Measurements from ENCODE around the gene PDE7B.

PDE7B gene

DNA sequence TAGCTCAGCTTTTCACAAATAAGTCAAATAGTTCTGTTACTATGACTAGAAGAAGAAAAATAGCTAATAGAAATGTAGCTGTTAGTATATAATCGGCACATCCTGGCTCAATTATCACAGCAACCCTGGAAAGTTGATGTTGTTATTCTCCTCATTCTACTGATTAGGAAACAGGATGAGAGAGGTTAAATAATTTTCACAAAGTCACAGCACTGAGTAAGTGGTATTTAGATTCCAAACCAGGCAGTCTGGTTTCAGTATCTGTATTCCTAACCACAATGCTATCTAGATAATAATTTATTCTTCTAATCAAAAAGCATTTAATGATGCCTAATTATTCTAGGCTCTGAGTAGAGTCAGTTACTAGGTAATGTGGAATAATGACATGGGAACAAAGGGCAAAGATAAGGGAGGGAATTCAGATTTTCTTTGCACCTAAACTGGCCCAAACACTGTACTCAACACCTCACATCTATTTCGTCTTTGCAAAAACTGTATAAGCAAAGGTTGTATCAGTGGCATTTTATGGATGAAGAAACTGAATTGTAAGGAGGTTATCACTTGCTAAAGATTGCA lies 51.3 kb downstream of the PDE7B start:
- Histone ChIP-seq H3K4me3 (ENCODE audit: low read length) (no peak overlapping the region), H3K9me2 (replicated peaks; ENCODE audit: insufficient read depth, low read length) (no peaks in the 10 kb centered on the region), H3K4me1 (ENCODE audit: low read length) (no peaks in the 10 kb centered on the region), H3K9ac (ENCODE audit: low read length) (no peak overlapping the region), H3K9me3 (replicated peaks; ENCODE audit: insufficient read depth, low read length) (no peaks in the 10 kb centered on the region), H2AFZ (ENCODE audit: low read length) (no peak overlapping the region), H3K27ac (ENCODE audit: low read length) (no peak overlapping the region), H3K79me2 (ENCODE audit: low read length) (no peaks in the 10 kb centered on the region), H4K20me1 (ENCODE audit: insufficient read depth, low read length) (no peaks in the 10 kb centered on the region), H3K4me2 (ENCODE audit: low read depth, low read length) (no peak overlapping the region), H3F3A (ENCODE audit: insufficient read depth, low read length) (no peaks in the 10 kb centered on the region), H3K27me3 (replicated peaks; ENCODE audit: insufficient read depth, low read length) (no peaks in the 10 kb centered on the region), H3K36me3 (replicated peaks; ENCODE audit: insufficient read depth, low read length) (no peaks in the 10 kb centered on the region)
- TF ChIP-seq EZH2phosphoT487 (IDR thresholded peaks at IDR 0.05; ENCODE audit: low read length), result no peak
- TF ChIP-seq, protein P1, sequence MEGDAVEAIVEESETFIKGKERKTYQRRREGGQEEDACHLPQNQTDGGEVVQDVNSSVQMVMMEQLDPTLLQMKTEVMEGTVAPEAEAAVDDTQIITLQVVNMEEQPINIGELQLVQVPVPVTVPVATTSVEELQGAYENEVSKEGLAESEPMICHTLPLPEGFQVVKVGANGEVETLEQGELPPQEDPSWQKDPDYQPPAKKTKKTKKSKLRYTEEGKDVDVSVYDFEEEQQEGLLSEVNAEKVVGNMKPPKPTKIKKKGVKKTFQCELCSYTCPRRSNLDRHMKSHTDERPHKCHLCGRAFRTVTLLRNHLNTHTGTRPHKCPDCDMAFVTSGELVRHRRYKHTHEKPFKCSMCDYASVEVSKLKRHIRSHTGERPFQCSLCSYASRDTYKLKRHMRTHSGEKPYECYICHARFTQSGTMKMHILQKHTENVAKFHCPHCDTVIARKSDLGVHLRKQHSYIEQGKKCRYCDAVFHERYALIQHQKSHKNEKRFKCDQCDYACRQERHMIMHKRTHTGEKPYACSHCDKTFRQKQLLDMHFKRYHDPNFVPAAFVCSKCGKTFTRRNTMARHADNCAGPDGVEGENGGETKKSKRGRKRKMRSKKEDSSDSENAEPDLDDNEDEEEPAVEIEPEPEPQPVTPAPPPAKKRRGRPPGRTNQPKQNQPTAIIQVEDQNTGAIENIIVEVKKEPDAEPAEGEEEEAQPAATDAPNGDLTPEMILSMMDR (IDR thresholded peaks at IDR 0.05; ENCODE audit: low read length), result no peak
- no peak for TF ChIP-seq EZH2 (optimal IDR thresholded peaks at IDR 0.05; ENCODE audit: low read depth, low read length)
- no peak for DNase-seq

DNA sequence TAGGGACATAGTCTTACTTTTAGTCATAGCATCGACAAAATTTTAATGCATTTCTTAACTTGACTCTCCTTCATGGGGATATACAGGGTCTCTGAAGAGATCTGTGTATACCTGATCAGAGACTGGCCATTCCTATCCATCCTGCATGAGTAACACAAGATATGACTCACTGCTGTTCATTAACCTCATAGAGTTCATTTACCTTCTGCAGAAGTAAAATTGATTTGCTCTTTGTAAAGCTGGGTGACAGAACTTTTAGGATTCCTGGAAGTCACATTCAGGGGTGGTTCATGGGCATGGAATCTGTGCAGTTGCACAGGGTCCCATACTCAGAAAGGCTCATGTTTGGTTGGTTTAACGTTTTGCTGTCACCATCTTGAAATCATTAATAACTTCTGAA lies 53.2 kb downstream of the PDE7B start:
- Histone ChIP-seq H3K9ac (ENCODE audit: low read length) (no peak overlapping the region), H3K9me3 (replicated peaks; ENCODE audit: insufficient read depth, low read length) (no peaks in the 10 kb centered on the region), H3K4me2 (ENCODE audit: low read depth, low read length) (no peak overlapping the region), H3K79me2 (ENCODE audit: low read length) (no peaks in the 10 kb centered on the region), H3F3A (ENCODE audit: insufficient read depth, low read length) (no peaks in the 10 kb centered on the region), H3K27ac (ENCODE audit: low read length) (no peak overlapping the region), H3K36me3 (replicated peaks; ENCODE audit: insufficient read depth, low read length) (no peaks in the 10 kb centered on the region), H3K9me2 (replicated peaks; ENCODE audit: insufficient read depth, low read length) (no peaks in the 10 kb centered on the region), H4K20me1 (ENCODE audit: insufficient read depth, low read length) (no peaks in the 10 kb centered on the region), H3K4me1 (ENCODE audit: low read length) (no peaks in the 10 kb centered on the region), H3K27me3 (replicated peaks; ENCODE audit: insufficient read depth, low read length) (no peaks in the 10 kb centered on the region), H3K4me3 (ENCODE audit: low read length) (no peak overlapping the region), H2AFZ (ENCODE audit: low read length) (no peak overlapping the region)
- TF ChIP-seq, protein P1 (IDR thresholded peaks at IDR 0.05; ENCODE audit: low read length), result no peak
- TF ChIP-seq EZH2 (optimal IDR thresholded peaks at IDR 0.05; ENCODE audit: low read depth, low read length), result no peak
- no peak for TF ChIP-seq EZH2phosphoT487 (IDR thresholded peaks at IDR 0.05; ENCODE audit: low read length)
- no peak for DNase-seq

DNA sequence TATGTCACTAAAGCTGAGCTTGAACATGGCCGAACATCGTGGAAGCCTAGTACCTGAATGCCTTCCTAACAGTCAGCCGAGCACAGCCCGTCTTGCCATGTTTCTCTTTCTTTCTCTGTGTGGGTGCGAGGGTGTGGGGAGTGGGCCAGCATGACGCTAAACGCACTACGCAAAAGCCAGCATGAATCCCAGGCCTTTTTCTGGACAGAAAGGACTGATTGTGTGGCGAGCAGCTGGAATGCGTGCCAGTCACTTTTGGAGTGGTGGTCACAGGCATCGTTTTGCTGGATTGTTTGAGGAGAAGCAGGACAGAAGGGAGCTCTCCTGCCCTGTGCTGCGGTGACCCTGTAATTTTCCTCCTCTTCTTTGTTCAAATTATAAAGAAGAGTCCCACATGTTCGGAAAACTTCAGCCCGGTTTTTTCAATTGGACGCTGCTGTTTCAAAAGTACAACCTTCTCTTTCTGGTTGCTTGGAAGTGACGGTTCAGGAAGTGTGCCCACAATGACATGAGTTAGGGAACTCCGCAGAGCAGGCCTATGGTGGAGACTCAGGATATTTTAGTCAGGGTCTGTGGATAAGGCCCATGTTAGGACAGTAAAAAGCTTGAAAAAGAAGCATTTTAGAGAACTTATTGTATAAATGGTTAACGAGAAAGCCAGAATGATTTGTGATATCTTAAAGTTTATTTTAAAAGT lies 54.3 kb downstream of the PDE7B start:
- Histone ChIP-seq H3K27ac (ENCODE audit: low read length) (no peak overlapping the region), H3F3A (ENCODE audit: insufficient read depth, low read length) (no peaks in the 10 kb centered on the region), H3K79me2 (ENCODE audit: low read length) (no peaks in the 10 kb centered on the region), H3K9me3 (replicated peaks; ENCODE audit: insufficient read depth, low read length) (no peaks in the 10 kb centered on the region), H2AFZ (ENCODE audit: low read length) (no peak overlapping the region), H3K9me2 (replicated peaks; ENCODE audit: insufficient read depth, low read length) (no peaks in the 10 kb centered on the region), H3K36me3 (replicated peaks; ENCODE audit: insufficient read depth, low read length) (no peaks in the 10 kb centered on the region), H3K4me3 (ENCODE audit: low read length) (no peak overlapping the region), H3K4me2 (ENCODE audit: low read depth, low read length) (no peak overlapping the region), H3K27me3 (replicated peaks; ENCODE audit: insufficient read depth, low read length) (no peaks in the 10 kb centered on the region), H4K20me1 (ENCODE audit: insufficient read depth, low read length) (no peaks in the 10 kb centered on the region), H3K9ac (ENCODE audit: low read length) (no peak overlapping the region), H3K4me1 (ENCODE audit: low read length) (no peaks in the 10 kb centered on the region)
- DNase-seq, result no peak
- TF ChIP-seq, protein P1 (IDR thresholded peaks at IDR 0.05; ENCODE audit: low read length), result no peak
- TF ChIP-seq EZH2 (optimal IDR thresholded peaks at IDR 0.05; ENCODE audit: low read depth, low read length), result no peak
- TF ChIP-seq EZH2phosphoT487 (IDR thresholded peaks at IDR 0.05; ENCODE audit: low read length), result no peak

Measured in MM.1S (cell line).